HG03196 (cell line): Measurements from ENCODE around the gene SLC34A1.
A peak's percentile ranks its signal among the peaks of the same experiment; 100 is the strongest.
"Not testable (repeated sequence)": the region's sequence is repeated elsewhere in the genome, so short reads cannot be mapped to it uniquely, and the experiment has no call there.

Experiments used
- ATAC-seq: cut with Tn5 transposase; IDR thresholded peaks from one replicate; pipeline ENCODE4 v1.9.1; 2021; ENCODE audit not compliant: unreplicated experiment

SLC34A1 gene, protein sequence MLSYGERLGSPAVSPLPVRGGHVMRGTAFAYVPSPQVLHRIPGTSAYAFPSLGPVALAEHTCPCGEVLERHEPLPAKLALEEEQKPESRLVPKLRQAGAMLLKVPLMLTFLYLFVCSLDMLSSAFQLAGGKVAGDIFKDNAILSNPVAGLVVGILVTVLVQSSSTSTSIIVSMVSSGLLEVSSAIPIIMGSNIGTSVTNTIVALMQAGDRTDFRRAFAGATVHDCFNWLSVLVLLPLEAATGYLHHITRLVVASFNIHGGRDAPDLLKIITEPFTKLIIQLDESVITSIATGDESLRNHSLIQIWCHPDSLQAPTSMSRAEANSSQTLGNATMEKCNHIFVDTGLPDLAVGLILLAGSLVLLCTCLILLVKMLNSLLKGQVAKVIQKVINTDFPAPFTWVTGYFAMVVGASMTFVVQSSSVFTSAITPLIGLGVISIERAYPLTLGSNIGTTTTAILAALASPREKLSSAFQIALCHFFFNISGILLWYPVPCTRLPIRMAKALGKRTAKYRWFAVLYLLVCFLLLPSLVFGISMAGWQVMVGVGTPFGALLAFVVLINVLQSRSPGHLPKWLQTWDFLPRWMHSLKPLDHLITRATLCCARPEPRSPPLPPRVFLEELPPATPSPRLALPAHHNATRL

DNA sequence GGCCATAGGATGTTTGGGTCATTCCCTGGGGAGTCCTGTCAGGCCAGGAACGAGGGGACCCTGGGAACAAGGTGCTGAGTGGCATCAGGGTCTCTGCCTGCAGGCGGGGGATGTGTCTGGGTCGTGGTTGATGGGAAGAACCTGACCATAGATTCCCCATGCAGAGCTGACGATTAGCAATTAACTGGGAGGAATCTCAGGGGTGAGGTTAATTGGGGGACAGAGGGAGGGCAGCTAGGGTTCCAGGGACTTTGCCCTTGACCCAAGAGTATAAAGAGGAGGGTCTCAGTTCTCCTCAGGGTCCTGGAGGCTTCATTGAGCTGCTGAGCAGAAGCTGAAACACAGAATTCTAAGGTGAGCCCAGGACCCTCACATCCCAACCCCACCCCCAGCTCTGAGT lies at the start of gene SLC34A1:
TSS of gene SLC34A1 (plus strand) at position 301 of the 400 bp plus-strand sequence. CDS start 1,308 bp downstream, outside the sequence.
- ATAC-seq = no peak

DNA sequence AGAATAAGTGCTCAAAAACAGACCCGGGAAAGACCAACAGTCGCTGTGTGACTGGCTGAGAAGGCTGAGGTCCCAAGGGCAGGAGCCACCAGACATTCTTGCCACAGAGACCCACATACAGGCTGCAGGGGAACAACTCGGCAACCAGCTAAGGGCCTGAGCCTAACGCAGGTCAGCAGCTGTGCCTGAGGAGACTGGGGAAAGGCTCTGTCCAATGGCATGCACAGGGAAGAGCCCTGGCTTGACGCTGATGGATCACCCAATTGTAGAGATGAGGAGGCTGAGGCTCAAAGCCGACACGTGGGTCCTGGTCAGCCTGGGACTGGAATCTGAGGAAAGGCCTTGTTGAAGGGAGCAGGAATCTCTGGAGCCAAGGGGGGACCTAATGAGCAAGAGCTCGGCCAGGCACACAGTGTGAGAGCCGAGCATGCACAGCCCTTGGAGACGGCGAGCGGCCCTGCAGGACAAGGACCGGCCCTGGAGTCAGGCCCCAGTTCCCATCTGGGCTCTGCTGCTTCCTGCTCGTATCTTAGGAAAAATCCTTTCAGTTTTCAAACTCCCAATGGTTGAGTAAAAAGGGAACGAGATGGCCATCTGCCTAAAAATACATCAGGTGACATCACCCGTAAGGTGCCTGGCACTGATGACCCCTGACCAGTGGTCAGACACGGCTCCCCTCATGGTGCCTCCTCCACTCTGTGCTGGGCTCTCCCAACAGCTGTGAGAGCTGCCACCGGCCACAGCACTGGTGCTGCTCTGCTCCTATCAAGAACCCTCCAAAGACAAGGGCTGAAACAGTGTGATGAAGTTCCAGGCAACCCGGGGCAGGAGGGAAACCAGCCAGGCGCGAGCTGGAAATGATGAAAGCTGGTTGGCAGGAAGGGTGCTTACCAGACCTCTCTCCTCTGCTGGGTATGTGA lies 49.2 kb upstream of the SLC34A1 start:
- no peak for ATAC-seq

DNA sequence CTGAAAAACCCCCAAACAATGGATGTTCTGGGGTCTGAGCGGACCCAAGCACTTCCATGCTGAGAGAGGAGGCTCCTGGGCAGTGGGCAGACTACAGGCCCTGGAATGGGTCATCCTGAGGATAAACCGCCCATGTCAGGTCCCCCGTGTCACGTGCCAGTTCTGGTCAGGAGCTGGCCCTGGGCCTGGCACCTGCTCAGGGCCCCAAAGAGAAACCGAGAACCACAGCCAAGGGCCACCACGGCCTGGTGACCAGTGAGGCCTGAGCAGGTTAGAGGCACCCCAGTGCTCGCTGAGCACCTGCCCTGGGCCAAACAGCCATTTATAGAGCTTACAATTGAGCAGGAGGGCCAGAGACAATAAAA lies 48.6 kb upstream of the SLC34A1 start:
- ATAC-seq = no peak

DNA sequence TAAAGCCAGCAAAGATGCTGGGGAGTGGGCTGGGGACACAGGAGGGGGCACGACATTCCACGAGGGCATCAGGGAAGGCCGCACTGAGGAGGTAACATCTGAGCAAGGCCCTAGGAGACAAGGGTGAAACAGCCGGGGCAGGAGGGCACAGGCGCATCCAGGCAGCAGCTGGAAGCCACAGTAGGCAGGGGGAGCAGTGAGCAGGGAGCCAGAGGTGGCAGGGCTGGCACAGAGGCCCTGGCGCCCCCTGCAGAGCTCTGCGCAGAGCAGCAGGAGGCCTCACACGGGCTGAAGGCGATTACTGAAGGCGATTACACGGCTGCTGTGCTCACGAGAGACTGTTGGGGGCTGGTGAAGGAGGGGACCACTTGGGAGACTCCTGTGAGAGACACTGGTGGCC lies 48.1 kb upstream of the SLC34A1 start:
- ATAC-seq = no peak

DNA sequence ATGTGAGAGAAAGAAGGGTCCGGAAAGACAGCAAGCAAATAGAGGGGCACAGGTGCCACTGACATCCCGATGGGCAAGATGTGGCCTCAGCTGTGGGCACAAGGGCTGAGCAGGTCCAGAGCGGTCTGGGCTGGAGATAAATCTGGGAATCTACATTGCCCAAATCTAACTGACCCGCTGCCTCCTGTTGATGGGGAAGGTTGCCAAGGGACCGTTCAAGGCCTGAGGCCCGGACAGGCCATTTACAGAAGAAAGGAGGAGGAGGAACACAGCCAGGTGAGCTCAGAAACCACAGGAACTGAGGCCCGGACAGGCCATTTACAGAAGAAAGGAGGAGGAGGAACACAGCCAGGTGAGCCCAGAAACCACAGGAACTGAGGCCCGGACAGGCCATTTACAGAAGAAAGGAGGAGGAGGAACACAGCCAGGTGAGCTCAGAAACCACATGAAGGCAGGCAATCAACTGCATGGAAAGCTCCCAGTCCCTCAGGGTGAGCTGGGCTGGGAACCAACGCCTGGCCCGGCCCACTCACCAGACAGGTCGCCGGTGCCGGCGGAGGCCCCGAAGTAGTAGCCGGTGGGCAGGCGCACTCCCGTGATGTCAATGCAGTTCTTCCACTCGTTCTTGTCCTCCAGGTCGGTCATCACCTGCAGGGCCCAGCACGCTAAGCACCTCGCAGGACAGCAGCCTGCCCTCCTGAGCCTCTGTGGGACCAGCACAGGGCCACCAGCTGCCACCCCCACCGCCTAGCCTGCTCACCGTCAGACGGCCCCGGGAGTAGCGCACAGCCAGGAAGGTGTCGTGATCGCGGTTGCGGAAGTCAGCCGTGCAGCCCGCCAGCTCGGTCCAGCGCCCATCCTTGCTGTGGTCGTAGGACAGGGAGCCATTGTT lies 47.4 kb upstream of the SLC34A1 start:
- no peak for ATAC-seq

DNA sequence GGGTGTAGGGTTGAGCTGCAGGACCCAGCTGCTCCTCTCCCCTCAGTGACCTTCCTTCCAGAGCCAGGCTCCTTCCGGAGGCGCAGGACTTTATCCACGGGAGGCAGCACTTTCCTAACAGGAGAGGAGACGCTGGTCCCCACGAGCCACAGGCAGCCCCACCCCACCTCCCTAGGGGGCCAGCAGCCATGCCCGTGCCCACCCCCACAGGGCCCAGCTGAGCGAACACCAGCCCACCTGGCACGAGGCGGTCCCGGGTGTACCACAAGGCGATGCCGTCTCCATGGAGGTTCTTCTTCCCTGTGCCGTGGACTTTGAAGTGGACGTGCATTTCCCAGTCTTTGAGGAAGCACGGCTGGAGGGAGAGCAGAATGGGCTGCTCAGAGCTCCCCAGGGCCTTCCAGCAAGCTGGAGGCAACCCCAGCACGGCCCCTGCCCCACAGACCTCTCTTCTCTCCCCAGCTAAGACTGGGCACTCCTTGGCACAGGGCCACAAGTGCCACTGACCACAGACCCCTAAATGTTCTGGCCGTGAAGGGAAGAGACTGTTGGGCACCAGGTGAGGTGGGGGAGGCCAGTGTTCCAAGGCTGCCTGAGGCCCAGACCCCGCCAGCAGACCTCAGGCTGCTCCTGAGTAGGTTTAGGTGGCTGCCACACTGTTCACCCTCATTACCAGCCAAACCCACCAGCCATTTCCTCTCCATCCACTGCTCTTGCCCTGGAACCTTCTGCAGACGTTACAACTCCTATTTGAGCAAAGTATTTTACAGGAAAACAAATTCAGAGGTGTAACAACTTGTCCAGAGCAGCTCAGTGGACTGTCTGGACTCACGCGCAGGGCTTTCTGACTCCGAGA lies 45.8 kb upstream of the SLC34A1 start:
- no peak for ATAC-seq

DNA sequence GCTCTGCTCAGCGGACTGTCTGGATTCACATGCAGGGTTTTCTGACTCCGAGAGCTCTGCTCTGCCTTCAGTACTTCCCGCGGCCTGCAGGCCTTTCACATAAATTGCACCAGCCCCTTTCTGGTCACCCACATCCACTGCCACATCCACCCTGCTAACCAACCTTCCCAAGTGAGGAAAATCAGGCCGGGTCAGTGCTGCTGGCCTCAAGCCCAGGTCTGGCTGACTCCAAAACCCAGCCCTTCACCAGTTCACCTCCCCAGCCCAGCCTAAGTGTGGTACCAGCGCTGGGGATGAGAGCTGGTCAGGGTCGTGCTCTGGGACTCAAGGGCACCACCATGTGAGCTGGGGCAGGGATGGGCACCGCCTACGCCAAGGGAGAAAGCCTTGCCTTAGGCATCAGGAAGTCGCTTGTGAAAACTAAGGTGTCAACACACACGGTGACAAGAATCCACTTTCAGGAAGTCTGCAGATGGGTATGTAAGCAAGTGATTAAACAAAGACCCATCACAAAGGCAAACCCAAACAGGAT lies 45.1 kb upstream of the SLC34A1 start:
- no peak for ATAC-seq

DNA sequence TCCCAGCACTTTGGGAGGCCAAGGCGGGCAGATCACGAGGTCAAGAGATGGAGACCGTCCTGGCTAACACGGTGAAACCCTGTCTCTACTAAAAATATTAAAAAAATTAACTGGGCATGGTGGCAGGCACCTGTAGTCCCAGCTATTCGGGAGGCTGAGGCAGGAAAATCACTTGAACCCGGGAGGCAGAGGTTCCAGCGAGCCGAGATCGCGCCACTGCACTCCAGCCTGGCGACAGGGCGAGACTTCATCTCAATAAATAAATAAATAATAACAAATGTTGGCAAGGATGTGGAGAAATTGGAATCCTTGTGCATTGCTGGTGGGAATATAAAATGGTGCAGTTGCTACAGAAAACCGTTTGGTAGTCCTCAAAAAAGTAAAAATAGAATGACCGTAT lies 41.2 kb upstream of the SLC34A1 start:
- ATAC-seq = not testable (repeated sequence)

DNA sequence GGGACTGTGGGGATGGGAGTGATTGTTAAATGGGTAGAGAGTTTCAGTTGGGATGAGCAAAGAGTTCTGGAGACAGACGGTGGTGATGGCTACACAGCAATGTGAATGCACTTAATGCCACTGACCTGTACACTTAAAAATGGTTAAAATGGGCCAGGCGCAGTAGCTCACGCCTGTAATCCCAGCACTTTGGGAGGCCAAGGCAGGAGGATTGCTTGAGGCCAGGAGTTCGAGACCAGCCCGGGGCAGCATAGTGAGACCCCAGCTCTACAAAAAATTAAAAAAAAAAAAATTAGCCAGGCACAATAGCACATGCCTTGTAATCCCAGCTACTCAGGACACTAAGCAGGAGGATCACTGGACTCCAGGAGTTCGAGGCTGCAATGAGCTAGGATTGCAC lies 40.5 kb upstream of the SLC34A1 start:
- no peak for ATAC-seq

DNA sequence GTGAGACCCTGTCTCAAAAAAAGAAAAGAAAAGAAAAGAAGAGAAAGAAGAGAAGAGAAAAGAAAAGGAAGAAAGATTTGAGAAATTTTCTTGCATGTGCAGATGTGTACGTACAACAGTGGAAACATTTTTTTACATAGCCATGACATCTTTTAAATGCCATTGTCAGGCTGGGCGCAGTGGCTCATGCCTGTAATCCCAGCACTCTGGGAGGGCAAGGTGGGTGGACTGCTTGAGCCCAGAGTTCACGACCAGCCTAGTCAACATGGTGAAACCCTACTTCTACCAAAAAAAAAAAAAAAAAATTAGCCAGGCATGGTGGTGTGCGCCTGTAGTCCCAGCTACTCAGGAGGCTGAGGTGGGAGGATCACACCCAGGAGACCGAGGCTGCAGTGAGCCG lies 39.3 kb upstream of the SLC34A1 start:
- no peak for ATAC-seq

DNA sequence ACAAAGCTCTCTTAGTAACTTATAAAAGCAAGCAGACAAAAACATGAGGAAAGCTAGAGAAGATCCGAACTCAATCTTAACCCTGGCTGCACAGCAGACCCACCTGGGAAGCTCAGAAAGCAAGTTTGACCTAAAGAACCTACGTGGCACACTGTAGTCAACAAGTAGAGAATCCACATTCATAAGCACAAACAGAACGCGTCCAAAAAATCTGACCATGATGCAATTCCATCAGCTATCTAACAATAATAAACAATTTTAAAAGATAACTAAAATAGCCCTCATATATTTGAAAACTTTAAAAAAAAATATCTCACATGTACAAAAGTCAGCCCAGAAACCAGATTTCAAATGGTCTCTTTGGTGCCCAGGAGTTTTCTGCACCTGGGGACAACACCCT lies 37.4 kb upstream of the SLC34A1 start:
- no peak for ATAC-seq

DNA sequence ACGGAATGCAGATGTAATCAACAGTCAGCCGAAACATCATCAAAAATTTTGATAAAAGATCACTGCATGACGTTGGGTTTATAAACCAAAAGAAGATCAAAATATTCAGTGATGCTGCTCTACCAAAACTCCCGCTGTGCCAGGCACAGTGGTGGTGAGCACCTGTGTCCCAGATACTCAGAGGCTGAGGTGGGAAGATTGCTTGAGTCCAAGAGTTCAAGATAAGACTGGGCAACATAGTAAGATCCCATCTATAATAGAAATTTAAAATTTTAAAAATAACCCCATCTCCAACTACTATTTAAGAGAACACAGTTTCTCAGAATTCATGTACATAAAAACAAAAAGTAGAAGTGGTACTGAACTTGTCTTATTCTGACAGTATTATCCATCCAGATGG lies 36.5 kb upstream of the SLC34A1 start:
- ATAC-seq = no peak

DNA sequence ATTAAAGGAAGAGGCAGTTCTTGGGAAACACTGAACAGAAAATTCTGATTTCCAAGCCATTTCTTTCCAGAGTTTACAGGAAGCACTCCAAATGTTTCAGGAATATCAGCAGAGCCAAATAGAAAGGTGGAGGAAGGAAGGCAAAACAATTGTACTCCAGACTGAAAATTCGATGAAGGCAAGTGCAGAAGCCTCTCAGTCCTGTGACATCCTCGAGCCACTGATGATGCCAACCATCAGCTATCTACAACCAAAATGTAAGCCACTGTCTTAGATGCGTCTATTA lies 34.9 kb upstream of the SLC34A1 start:
- no peak for ATAC-seq

DNA sequence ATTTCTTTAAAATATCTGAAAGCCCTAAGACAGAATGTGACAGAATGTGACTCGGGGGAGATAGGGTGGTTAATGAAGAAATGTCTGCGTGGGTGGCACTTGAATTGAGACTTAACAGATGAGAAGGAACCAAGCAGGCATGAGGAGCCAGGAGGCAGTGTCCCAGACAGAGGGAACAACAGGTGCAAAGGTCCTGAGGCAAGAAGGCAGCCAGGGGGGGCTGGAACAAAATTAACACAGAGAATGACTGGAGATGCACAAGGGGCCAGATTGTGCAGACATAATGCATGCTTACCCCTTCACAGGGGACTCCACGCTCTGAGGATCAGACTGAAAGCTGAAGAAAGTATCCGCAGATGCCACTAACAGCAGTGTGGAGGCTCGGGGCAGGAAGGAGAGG lies 34.5 kb upstream of the SLC34A1 start:
- no peak for ATAC-seq

DNA sequence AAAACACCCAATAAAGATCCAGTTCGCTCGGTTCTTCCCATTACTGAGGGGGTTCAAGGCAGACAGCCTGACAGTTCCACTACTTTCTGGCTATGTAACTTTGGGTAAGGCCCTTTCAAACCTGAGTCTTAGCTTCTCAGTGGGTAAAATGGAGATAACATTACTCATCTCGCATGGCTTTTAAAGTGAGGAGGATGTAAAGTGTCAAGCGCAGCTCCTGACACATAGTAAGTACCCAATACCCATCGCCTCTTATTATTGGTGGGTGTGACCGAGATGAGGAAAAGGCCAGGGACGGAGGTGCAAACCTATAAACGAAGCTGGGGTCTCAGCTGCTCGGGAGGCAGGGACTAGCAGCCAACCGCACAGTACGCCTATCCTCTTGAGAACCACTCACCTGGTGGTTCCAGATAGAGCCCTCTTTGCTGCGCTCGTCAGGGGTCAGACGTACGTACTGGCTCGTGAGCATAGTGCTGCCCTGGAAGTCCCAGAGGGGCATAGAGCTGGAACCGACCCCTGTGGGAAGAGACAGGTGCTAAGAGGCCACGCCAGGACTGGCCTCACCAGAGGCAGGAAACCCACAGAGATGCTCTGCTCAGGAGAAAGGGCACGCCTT lies 33.4 kb upstream of the SLC34A1 start:
- ATAC-seq = peak; percentile 13

DNA sequence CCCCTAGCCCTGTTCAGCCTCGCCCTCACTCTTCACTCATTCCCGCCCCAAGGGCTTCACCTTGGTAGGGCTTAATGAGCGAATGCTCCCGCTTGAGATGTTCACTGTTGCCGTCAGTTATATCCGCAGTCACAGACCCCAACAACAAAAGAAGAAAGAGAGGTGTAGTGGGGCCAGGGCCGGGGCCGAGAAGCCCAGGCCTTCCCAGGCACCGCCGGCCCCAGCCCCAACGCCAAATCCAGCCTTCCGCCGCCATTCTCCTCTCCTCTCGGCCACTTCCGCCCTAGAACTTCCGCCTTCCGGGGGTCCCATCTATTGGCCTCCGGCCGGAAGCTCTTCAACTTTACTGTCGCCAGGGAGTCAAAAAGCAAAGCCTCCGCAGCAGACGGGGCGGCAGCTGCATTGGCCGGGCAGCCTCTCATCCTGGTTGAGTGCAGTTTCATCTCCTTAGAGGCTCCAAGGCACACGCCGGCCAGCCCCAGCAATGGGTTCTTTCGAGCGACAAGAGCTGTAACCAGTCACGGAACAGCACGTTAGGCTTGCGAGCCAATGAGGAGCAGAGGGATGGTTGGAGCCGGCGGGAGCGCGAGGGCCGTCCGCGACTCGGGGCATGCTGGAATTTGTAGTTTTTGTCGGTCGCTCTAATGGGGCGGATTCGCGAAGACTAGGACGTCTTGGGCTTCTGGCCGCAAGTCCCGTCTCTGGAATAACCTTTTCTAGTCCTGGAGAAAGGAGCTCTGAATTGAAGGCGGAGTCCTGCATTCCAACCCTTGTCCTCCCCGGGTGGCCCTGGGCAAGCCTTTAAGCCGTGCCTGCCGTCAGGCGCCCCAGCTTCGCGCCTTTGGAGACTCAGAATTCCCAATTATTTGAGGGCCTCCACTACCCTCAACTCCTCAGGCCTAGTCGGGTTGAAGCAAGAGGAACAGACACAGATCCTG lies 32.6 kb upstream of the SLC34A1 start, which contains the start of gene LMAN2:
TSS of gene LMAN2 (minus strand) at position 277 of the 938 bp plus-strand sequence. CDS start at position 256, 21 bp downstream.
- peak; percentile 89 for ATAC-seq

DNA sequence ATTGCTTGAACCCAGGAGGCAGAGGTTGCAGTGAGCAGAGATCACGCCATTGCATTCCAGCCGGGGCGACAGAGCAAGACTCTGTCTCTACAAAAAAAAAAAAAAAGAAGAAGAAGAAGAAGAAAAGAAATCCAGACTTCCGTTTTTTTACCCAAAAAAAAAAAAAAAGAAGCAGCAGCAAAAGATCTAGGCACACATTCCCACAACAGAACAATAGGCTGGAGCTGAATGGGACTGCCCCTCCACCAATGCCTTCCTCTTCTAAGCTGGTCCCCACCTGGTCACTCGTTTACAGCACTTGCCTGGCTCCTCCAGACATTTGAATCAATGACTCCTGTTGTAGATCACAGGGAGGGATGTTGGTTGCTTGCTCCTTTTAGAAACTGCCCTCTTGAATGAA lies 31.1 kb upstream of the SLC34A1 start:
- no peak for ATAC-seq

DNA sequence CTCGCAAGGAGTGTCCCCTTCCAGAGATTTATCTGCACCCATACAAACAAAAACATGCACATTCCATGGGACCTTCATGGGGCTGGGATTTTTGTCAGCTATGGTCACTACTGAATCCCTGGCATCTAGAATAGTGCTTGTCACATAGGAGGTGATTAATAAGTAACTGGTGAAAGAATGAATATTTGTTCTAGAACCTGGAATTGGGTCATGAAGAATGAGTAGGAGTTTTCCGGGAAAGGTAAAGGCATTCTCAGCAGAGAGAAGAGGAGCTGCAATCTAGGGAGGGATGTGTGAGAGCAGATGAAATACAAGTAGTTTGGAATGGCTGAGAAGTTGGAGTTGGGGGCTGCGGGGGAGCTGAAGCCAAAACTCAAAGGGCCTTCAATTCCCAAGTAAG lies 30.0 kb upstream of the SLC34A1 start:
- no peak for ATAC-seq
